Skeletal muscle tissue (tissue), 4 donors: Measurements from ENCODE around the gene CDC25B. TPM values are rescaled to one million over a fixed set of nuclear protein-coding genes. Genes with fewer than 3 reads are reported as not detected.

Source experiments
- H3K27ac ChIP-seq: one replicate; pipeline ENCODE4 v1.7.0; 2013; ENCODE audit warnings: mild to moderate bottlenecking, low read depth, low read length, inconsistent platforms
- H3K27me3 ChIP-seq, 3 donors: one replicate each; pipeline ENCODE4 v1.7.0; 2013; ENCODE audit warnings: low read length in 3 of 3; ENCODE audit not compliant: control insufficient read depth in 3 of 3, insufficient read depth in 3 of 3
- H3K36me3 ChIP-seq, 3 donors: one replicate each; pipeline ENCODE4 v1.7.0; 2013; ENCODE audit warnings: low read length in 3 of 3; ENCODE audit not compliant: control insufficient read depth in 3 of 3, insufficient read depth in 3 of 3
- H3K4me1 ChIP-seq, 3 donors: one replicate each; pipeline ENCODE4 v1.7.0; 2013; ENCODE audit warnings: low read length in 3 of 3, mild to moderate bottlenecking in 3 of 3; ENCODE audit not compliant: control insufficient read depth in 3 of 3, insufficient read depth in 3 of 3
- H3K4me3 ChIP-seq, 3 donors: one replicate each; pipeline ENCODE4 v1.7.0; 2013; ENCODE audit warnings: low read length in 3 of 3
- H3K9ac ChIP-seq, 3 donors: one replicate each; pipeline ENCODE4 v1.7.0; 2013; ENCODE audit warnings: low read length in 3 of 3, mild to moderate bottlenecking in 3 of 3, moderate library complexity in 2 of 3, low read depth in 1 of 3
- H3K9me3 ChIP-seq, 3 donors: one replicate each; pipeline ENCODE4 v1.7.0; 2013; ENCODE audit warnings: low read length in 3 of 3; ENCODE audit not compliant: control insufficient read depth in 3 of 3
- total RNA-seq: library from RNA; depleted of rRNA; stranded (reverse); fragments of >200 nt; gene quantifications from one replicate; pipeline ENCODE4 v1.2.3, GENCODE V29; 2014
- donor health status: Osteomylitis.

CDC25B gene
- total RNA-seq, 1 donor from 2014 or later, result 28.7 TPM

DNA sequence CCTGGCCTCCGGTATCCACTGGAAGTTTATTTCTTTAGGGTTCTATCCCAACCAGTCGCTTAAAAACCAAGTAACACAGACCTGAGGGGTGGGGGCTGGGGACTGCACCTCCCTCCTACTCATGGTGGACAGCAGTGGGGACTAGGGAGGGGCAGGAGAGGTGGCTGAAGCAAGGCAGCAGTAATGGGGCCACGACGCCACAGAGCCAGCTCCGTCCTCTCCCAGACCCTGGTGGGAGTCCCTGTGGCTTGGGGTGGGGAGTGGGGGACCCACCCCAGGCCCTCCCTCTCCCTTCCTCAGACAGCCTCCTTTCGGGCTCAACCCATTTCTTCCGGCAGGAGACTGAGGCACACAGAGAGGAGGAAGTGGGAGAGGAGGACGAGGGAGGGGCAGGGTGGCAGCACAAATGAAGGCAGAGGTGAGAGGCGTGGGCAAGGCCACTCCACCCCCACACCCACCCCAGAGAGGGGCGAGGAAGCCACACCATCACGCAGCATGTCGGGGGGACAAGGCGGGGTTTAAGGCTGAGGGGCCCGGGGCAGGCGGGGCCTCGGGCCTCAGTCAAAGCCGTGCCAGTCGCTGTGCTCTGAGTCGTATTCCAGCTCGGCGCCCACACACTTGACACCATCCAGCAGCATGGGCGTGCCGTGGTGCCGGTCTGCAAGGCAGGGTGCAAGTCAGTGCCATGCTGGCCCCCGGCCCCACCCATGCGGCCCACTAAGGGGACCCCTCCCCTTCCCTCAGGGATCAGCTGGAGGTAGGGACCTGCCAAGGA lies 42.4 kb upstream of the CDC25B start:
- Histone ChIP-seq H3K27me3 (peaks cover 12 to 25% (median 15%) of the 10 kb centered on the region in 3 donors), H3K36me3 (peaks cover 0 to 14% (median 2%) of the 10 kb centered on the region in 3 donors), H3K9me3 (no peaks in the 10 kb centered on the region), H3K27ac (no peak overlapping the region), H3K4me3 (no peak overlapping the region), H3K4me1 (peaks cover 0 to 13% (median 7%) of the 10 kb centered on the region in 3 donors), H3K9ac (no peak overlapping the region)

DNA sequence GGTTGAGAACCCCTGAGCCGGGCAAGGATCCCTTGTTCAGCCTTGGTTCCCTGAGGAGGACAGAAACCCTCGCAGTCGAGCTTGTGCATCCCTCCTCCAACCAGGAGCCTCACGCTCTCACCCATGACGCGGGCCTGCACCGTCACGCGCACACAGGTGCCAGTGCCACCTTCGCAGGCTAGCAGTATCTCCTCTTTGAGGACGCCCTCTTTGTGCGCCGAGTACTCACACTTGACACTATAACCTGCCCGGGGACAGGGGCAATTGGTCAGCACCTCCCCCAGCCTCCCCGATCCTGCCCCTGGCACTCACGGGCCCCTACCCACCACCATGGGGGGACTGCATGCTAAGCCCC lies 41.9 kb upstream of the CDC25B start:
- H3K27ac ChIP-seq, result no peak overlapping the region

DNA sequence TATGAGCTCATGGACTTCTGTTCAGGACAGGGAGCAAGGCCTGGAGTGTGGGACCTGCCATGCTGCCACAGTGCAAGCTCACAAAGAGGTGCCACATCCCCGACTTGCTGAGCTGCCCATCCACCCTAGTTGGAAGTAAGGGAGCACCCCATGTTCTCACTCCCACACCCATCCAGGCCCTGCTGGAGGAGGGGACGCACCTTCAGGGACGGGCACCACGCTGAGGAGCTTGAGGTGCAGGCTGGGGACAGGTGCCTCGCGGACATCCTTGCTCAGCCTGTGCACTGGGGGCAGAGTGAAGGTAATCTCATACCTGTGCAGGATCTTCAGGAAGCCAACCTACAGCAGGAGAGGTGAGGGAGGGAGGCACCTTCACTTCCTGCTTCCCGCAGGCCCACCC lies 40.8 kb upstream of the CDC25B start:
- Histone ChIP-seq H3K9ac (no peak overlapping the region), H3K27ac (no peak overlapping the region), H3K36me3 (peaks cover 0 to 16% (median 4%) of the 10 kb centered on the region in 3 donors), H3K4me1 (peaks cover 0 to 16% (median 11%) of the 10 kb centered on the region in 3 donors), H3K4me3 (no peak overlapping the region), H3K9me3 (no peaks in the 10 kb centered on the region), H3K27me3 (peaks cover 3 to 11% (median 4%) of the 10 kb centered on the region in 3 donors)

More for the DNA sequence above, 41.9 kb upstream of the CDC25B start:
- Histone ChIP-seq H3K36me3 (peaks cover 0 to 16% (median 4%) of the 10 kb centered on the region in 3 donors), H3K4me1 (peaks cover 0 to 13% (median 11%) of the 10 kb centered on the region in 3 donors), H3K9ac (no peak overlapping the region), H3K27me3 (peaks cover 8 to 19% (median 14%) of the 10 kb centered on the region in 3 donors), H3K9me3 (no peaks in the 10 kb centered on the region), H3K4me3 (no peak overlapping the region)

DNA sequence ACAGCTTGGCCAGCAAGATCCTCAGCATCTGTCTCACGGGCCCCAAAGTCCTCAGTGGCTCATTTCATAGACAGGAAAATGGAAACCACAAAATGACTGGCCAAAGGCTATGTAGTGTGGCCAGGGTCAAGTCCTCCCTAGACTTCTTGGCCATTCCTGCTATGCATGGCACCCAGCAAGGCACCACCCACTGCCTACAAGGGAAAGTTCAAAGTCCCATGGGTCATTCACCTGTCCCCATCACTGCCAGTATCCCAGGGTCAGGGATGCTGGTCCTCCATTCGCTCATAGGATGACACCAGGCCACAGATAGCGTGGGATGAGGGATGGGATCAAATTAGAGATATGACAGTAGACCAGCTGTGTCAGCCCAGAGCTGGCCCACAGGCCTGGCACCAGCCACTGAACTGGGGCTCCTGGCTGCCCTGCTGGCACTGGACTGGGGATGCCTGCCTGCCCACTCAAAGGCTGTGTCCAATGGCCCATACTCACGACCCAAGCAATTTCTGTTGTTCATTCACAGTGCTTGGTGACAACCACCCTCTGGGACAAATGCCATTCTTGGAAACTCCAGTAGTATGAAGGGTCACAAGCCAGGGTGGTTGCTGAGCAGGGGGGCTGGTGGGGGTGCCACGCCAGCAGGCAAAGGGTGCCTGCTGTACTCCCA lies 40.2 kb upstream of the CDC25B start:
- Histone ChIP-seq H3K9me3 (no peaks in the 10 kb centered on the region), H3K4me1 (peaks cover 0 to 20% (median 11%) of the 10 kb centered on the region in 3 donors), H3K27ac (no peak overlapping the region)

DNA sequence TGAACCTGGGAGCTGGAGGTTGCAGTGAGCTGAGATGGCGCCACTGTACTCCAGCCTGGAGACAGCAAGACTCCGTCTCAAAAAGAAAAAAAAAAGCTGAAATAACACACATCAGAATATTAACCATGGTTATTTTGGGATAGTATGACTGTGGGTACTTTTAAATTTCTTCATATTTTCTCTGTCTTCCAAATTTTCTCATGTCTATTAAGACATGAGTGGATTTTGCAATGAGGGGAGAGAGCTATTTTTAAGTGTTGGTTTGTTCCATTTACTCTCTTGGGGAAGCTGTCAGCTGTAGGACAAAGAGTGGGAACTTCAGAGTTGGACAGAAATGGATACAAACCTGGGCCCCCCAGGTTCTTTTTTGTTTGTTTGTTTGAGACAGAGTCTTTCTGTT lies 38.8 kb upstream of the CDC25B start:
- Histone ChIP-seq H3K36me3 (peaks cover 0 to 7% (median 4%) of the 10 kb centered on the region in 3 donors), H3K9me3 (no peaks in the 10 kb centered on the region), H3K27me3 (no peaks in the 10 kb centered on the region), H3K27ac (peak overlapping the region; percentile 27), H3K9ac (no peak overlapping the region), H3K4me3 (no peak overlapping the region), H3K4me1 (peaks cover 0 to 15% (median 11%) of the 10 kb centered on the region in 3 donors)

More for the DNA sequence above, 40.2 kb upstream of the CDC25B start:
- Histone ChIP-seq H3K9ac (no peak overlapping the region), H3K36me3 (peaks cover 0 to 11% (median 4%) of the 10 kb centered on the region in 3 donors), H3K4me3 (no peak overlapping the region), H3K27me3 (peaks cover 0 to 5% (median 3%) of the 10 kb centered on the region in 3 donors)

DNA sequence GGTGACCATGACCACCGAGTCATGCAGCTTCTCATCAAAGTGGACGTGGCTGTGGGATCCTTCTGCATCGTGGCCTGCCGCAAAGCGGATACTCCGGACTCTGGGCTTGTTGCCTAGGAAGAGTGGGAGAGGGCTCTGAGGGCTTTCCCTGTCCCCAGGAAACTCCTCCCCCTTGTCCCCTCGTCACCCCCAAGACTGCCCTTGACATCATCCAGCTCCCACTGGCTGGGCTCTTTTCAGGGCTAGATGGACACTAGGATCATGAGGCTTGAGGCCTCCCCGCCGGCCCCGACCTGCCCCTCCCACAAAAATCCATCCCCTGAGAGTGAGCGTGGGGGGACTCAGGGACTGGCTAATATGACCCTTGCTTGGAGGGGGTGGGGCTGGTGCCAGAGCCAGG lies 37.5 kb upstream of the CDC25B start:
- no peaks in the 10 kb centered on the region for H3K27me3 ChIP-seq
- H3K36me3 ChIP-seq, result peaks cover 0 to 7% (median 4%) of the 10 kb centered on the region in 3 donors
- peaks cover 0 to 11% (median 8%) of the 10 kb centered on the region in 3 donors for H3K4me1 ChIP-seq
- peak overlapping the region; percentile 64 for H3K27ac ChIP-seq
- H3K9ac ChIP-seq, result no peak overlapping the region
- H3K9me3 ChIP-seq, result no peaks in the 10 kb centered on the region
- no peak overlapping the region for H3K4me3 ChIP-seq

DNA sequence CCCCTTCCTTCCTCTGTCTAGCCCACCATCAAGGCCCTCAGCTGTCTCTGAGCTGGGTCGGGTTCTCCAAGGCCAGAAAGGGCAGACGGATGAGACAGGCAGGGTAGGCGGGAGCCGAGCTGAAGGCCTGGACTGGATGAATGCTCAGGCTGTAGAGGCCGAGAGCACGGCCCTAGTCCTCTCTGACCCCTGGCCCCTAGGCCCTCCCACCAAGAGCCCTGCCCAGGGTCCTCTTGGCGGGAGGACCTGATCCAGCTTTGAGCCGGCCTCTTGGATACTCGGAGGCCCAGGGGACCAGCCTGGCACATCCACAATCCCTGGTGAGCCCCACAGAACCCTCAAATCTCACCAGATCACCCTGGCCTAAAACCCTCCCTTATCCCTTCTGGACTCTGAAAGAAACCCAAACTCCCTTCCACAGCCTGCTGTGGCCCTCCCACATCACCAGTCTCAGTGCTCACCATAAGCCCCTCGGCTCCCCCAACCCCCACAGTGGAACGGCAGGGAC lies 36.7 kb upstream of the CDC25B start:
- peak overlapping the region in 1 of 3 donors; percentile 16 for H3K9ac ChIP-seq
- H3K4me1 ChIP-seq, result peaks cover 0 to 19% (median 10%) of the 10 kb centered on the region in 3 donors
- no peak overlapping the region for H3K4me3 ChIP-seq
- peaks cover 0 to 7% (median 4%) of the 10 kb centered on the region in 3 donors for H3K36me3 ChIP-seq
- peak overlapping the region; percentile 64 for H3K27ac ChIP-seq
- H3K9me3 ChIP-seq, result no peaks in the 10 kb centered on the region
- no peaks in the 10 kb centered on the region for H3K27me3 ChIP-seq

DNA sequence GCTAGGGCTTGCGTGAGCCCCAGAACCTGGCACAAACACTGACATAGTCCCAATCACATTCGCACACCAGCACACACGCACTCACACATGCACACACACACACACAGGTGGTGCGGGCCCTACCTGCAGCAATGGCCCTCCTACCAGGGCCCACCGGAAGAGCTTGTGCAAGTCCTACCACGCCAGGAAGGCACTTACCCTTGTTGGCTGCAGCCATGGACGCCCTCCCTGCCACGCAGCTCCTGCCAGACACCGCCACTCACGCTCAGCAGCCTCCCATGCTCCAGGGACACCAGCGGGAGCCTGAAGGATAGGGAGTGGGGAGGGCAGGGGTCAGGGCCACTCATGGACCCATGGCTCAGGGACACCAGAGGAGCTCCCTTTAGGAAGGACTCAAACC lies 36.2 kb upstream of the CDC25B start:
- H3K36me3 ChIP-seq, result peaks cover 0 to 6% (median 4%) of the 10 kb centered on the region in 3 donors
- H3K27ac ChIP-seq, result peak overlapping the region; percentile 64
- no peak overlapping the region for H3K4me3 ChIP-seq
- H3K27me3 ChIP-seq, result no peaks in the 10 kb centered on the region
- H3K9ac ChIP-seq, result no peak overlapping the region
- peaks cover 1 to 22% (median 10%) of the 10 kb centered on the region in 3 donors for H3K4me1 ChIP-seq
- no peaks in the 10 kb centered on the region for H3K9me3 ChIP-seq

DNA sequence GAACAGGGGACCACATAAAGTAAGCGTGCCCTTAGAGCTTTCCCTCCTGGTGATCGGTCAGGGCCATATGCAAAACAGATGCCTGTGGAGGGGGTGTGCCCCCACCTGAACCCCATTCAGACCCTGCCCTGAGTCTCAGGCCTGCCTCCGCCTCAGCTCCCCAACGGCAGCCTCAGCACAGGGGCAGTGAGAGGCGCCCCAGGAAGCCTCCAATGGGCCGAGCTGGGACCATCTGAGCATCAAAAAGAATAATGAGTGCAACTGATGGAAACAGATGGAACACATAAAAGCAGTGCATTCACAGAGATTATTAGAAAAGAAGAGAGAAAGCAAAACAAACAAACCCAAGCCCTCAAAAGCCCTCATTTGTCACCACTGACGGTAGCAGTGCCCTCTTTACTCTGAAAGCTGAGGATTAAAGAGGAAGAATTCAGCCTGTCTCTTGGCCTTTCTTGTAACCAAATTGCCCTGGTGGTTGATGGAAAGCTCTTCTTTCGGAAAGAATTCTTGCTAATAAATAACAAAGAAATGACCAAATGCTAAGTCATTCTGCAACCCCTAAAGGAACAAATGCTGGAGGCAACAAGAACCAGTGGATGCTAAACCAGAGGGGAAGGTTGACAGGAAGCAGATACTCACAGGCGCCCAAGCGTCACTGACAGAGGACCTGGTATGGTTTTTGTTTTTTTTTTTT lies 35.3 kb upstream of the CDC25B start:
- Histone ChIP-seq H3K9me3 (no peaks in the 10 kb centered on the region), H3K27ac (peak overlapping the region; percentile 64), H3K4me1 (peaks cover 3 to 28% (median 14%) of the 10 kb centered on the region in 3 donors), H3K27me3 (no peaks in the 10 kb centered on the region), H3K36me3 (peaks cover 0 to 6% (median 2%) of the 10 kb centered on the region in 3 donors), H3K9ac (no peak overlapping the region), H3K4me3 (no peak overlapping the region)
